ENCODE measurements around the gene HRC.

DNA sequence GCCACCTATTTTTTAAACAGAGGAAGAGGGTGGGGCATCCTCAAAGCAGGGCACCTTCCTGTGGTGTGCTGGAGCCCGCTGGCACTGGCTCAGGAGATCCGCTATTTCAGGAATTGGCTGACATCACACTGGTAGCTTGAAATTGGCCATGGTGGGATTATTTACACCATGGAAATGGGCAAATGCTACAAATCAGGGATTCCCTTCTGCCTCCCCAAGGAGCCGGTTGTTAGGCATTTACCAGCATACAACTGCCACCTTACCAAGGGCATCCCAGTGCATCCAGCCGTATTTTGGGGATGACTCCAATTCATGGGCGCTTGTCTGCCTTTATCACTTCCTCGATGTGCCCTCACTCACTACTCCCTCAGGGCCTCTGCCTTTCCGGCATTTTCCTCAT is 14.2 kb downstream of the HRC start:
- TF ChIP-seq POLR2A (IDR thresholded peaks at IDR 0.05; ENCODE audit: extremely low read depth, insufficient read length) (no peak), MYC (IDR thresholded peaks at IDR 0.05; ENCODE audit: low read depth, low read length) (no peak)
- TF ChIP-seq, protein P1, sequence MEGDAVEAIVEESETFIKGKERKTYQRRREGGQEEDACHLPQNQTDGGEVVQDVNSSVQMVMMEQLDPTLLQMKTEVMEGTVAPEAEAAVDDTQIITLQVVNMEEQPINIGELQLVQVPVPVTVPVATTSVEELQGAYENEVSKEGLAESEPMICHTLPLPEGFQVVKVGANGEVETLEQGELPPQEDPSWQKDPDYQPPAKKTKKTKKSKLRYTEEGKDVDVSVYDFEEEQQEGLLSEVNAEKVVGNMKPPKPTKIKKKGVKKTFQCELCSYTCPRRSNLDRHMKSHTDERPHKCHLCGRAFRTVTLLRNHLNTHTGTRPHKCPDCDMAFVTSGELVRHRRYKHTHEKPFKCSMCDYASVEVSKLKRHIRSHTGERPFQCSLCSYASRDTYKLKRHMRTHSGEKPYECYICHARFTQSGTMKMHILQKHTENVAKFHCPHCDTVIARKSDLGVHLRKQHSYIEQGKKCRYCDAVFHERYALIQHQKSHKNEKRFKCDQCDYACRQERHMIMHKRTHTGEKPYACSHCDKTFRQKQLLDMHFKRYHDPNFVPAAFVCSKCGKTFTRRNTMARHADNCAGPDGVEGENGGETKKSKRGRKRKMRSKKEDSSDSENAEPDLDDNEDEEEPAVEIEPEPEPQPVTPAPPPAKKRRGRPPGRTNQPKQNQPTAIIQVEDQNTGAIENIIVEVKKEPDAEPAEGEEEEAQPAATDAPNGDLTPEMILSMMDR (IDR thresholded peaks at IDR 0.05; ENCODE audit: low read depth, low read length) = no peak
- TF ChIP-seq, protein P2, sequence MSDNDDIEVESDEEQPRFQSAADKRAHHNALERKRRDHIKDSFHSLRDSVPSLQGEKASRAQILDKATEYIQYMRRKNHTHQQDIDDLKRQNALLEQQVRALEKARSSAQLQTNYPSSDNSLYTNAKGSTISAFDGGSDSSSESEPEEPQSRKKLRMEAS (IDR thresholded peaks at IDR 0.05; ENCODE audit: low read depth, low read length) = no peak
